HPDE6-E6E7 (cell line): ENCODE results near the gene C4B.
"Not testable (repeated sequence)": the region's sequence is repeated elsewhere in the genome, so short reads cannot be mapped to it uniquely, and the experiment has no call there.

Experiments
- DNase-seq: peaks from one replicate; pipeline ENCODE4 v3.0.0; 2011; ENCODE audit warnings: missing footprints; ENCODE audit errors: extremely low spot score

The C4B gene

GRCh38 chr6:32050562-32050961 is 36.0 kb downstream of the C4B start:
- no peak for DNase-seq

DNA sequence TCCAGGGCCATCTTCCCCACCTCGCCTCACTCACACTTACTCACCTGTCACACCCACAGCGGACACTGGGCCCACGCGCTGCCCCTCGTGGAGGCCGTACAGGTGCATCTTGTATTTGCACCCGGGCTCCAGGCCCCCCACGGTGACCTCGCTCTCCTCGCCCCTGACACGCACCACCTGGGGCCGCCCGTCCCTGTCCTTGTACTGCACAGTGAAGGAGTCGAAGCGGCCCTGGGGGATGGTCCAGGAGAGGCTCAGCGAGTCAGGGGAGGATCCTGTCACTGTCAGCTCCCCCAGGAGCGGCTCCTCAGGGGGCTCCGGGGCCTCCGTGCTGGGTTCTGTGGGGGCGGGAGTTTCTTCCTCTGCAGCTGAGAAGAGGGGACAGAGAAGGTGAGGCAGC is 38.0 kb downstream of the C4B start:
- not testable (repeated sequence) for DNase-seq

DNA sequence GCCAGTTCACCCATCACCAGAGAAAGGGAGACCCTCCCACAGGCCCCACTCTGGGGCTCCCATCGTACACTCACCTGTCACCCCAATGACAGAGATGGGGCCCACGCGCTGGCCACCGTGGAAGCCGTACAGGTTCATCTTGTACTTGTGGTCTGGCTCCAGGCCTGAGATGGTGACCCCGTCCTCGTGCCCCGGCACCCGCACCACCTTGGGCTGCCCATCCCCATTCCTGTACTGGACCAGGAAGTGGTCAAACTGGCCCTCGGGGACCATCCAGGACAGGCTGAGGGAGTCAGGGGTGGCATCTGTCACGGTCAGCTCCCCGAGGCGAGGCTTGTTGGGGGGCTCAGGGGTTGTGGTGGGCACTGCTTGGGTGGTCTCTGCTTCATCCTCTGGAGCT is 38.7 kb downstream of the C4B start:
- DNase-seq, result not testable (repeated sequence)

GRCh38 chr6:32055756-32056155 is 41.2 kb downstream of the C4B start:
- not testable (repeated sequence) for DNase-seq

DNA sequence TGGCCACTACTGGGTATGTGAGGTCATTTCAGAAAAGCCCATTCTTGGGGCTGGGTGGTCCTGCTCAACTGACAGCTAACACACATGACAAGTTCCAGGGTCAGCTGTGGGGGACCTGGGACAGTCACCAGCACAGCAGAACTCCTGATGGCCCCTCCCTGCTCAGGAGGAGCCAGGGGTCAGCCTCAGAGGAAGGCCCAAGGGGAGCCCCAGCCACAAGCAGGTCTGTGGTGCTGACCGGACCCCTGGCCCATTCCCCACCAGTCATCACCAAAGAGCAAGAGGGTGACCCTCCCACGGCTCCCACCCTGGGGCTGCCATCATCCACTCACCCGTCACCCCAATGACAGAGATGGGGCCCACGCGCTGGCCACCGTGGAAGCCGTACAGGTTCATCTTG is 41.7 kb downstream of the C4B start:
- no peak for DNase-seq

GRCh38 chr6:32057966-32058365 is 43.4 kb downstream of the C4B start:
- DNase-seq, result no peak

GRCh38 chr6:32058511-32058963 is 43.9 kb downstream of the C4B start:
- DNase-seq, result no peak

- DNase-seq, result no peak
Observed at GRCh38 chr6:32060966-32061655, 46.5 kb downstream of the C4B start.

GRCh38 chr6:32064706-32065105 is 50.1 kb downstream of the C4B start:
- no peak for DNase-seq

DNA sequence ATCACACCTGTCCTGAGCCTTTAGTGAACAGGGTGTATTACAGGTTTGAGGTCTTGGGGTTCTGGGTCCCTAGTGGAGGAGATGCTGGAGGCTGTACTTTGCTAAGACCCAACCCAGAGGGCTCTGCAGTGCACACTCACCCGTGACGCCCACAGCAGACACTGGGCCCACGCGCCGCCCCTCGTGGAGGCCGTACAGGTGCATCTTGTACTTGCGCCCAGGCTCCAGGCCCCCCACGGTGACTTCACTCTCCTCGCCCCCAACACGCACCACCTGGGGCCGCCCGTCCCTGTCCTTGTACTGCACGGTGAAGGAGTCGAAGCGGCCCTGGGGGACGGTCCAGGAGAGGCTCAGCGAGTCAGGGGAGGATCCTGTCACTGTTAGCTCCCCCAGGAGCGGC is 52.9 kb downstream of the C4B start:
- not testable (repeated sequence) for DNase-seq

- not testable (repeated sequence) for DNase-seq
Observed at GRCh38 chr6:32068315-32068714, 53.7 kb downstream of the C4B start.

DNA sequence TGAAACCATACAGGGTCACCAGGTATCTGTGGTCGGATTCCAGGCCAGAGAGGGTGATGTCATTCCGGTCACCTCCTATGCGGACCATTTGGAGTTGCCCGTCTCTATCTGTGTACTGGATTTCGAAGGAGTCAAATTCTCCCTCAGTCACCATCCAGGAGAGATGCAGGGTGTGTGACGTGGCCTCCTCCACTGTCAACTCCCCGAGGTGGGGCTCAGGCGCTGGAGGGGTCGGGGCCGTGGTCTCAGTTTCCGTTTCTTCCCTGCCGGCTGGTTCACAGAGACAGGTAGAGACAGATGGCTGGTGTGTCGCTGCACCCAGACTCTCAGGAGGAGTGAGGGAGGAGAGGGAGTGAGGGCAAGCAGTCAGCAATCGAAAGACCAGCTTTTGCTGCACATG is 54.3 kb downstream of the C4B start:
- no peak for DNase-seq

DNA sequence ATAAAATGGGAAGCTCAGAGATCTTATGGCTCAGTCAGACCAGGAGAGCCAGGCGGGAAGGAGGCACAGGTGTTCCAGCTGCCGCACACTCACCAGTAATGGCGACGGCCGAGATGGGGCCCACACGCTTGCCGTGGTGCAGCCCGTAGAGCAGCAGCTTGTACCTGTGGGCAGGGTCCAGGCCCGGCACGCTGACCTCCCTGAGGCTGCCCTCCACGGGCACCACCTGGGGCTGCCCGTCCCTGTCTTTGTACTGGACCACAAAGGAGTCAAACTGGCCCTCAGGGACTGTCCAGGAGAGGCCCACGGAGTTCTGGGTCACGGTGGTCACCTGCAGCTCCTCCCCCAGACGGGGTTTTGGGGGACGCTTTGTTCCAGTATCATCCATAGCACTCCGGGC is 54.9 kb downstream of the C4B start:
- DNase-seq, result no peak

GRCh38 chr6:32069878-32070515 is 55.4 kb downstream of the C4B start:
- no peak for DNase-seq

GRCh38 chr6:32070814-32071543 is 56.4 kb downstream of the C4B start:
- DNase-seq, result no peak

- DNase-seq, result no peak
Observed at GRCh38 chr6:32073101-32073500, 58.5 kb downstream of the C4B start.

- no peak for DNase-seq
Observed at GRCh38 chr6:32073613-32074012, 59.0 kb downstream of the C4B start.

DNA sequence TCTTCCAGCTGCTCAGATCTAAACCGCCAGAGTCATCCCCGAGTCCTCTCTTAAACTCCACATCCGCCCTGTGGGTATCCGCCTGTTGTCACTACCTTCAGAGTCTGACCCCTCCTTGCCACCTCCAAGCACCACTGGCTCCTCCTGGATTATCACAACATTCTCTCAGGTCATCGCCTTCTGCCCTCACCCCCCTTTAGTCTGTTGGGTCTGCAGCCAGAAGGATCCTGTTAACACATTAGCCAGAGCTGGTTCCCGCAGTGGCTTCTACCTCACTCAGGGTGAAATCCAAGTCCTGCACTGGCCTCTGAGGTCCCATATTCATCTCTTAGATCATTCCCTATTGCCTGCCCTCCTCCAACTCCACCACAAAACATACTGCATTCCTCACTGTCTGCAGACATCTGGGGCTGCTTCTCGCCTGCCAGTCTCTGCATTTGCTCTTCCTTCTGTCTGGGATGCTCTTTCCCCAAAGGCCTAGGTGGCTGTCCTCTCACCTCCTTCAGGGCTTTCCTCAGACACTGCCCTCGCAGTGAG is 60.5 kb downstream of the C4B start:
- DNase-seq, result no peak

GRCh38 chr6:32075781-32076180 is 61.2 kb downstream of the C4B start:
- DNase-seq, result no peak

DNA sequence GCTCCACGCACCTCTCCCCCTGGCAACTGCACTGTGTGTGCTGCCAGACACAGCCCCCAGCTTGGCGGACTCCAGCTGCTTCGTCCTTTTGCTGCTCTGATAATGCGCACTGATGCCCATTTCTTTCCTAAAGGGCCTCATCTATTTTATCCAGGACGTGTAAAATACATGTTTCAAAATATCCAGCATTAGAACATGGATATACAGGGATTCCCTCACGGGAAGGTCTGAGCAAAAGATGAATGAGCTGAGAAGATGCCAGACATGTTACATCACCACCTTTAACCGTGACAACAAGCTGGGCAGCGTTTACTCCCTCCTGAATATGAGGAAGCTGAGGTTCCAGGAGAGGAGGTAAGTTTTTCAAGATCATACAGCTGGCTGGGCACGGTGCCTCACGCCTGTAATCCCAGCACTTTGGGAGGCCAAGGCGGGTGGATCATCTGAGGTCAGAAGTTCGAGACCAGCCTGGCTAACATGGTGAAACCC is 61.8 kb downstream of the C4B start:
- peak; percentile 78 for DNase-seq

GRCh38 chr6:32079566-32080290 is 65.1 kb downstream of the C4B start:
- DNase-seq, result no peak
